Measurements from ENCODE around the gene PLET1. TPM values are rescaled to one million over a fixed set of nuclear protein-coding genes. Genes with fewer than 3 reads are reported as not detected.

Gene PLET1
- total and polyA plus RNA-seq, 2 of the 8 experiments (the other 6 are each of a cell fraction or from before 2014, with no cell fraction given), result not detected

GRCh38 chr11:112213753-112214152 lies 46.9 kb downstream of the PLET1 start (continued):
- TF ChIP-seq CHD7 (IDR thresholded peaks at IDR 0.05; ENCODE audit: insufficient replicate concordance, low read length), result no peak
- TF ChIP-seq KDM5A (IDR thresholded peaks at IDR 0.05; ENCODE audit: low read length), result no peak
- TF ChIP-seq SAP30 (IDR thresholded peaks at IDR 0.05; ENCODE audit: insufficient read depth, insufficient replicate concordance, low read length), result no peak
- no peak for TF ChIP-seq EZH2 (IDR thresholded peaks at IDR 0.05; ENCODE audit: low read depth, low read length, severe bottlenecking)
- no peak for TF ChIP-seq CREB1 (IDR thresholded peaks at IDR 0.05)
- no peak for TF ChIP-seq EP300 (IDR thresholded peaks at IDR 0.05; ENCODE audit: borderline replicate concordance in 1 of 2, low read depth in 2 of 2, low read length in 2 of 2)
